Stimulated activated CD4-positive, alpha-beta T cell treated with anti-CD3 and anti-CD28 coated beads, Interleukin-12 subunit alpha, Interleukin-12 subunit beta, amount 100 ng/mL, for 24 hours (primary cell): ENCODE measurements around the gene SERPINB3.
"Not testable (repeated sequence)": the region's sequence is repeated elsewhere in the genome, so short reads cannot be mapped to it uniquely, and the experiment has no call there.

Experiments
- DNase-seq, 2 experiments: peaks; one replicate each; pipeline ENCODE4 v3.0.0-alpha.2; 2020; ENCODE audit warnings: low read depth in 2 of 2

Gene SERPINB3

DNA sequence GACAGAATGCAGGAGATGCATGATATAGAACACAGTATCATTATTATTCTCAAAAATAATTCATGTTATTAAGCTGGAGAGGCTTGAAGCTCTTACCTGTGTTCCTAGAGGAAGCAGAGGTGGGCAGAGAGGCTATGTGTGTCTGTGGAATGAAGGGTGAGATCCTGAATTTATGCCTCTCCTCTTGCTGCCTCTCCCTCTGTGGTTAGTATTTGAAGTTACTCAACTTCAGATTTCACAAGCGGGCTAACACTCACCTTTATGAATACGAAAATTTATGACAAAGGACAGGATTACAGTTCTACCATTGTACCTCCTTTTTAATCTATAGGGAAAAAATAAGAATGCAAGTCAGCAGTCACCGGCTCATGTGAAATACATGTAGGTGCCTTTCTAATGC, at the start of gene SERPINB3:
TSS of gene SERPINB3 (minus strand) at position 144 of the 400 bp plus-strand sequence. CDS start 677 bp downstream, outside the sequence.
- DNase-seq, result not testable (repeated sequence)

- no peak for DNase-seq
These were observed 47.0 kb upstream of the SERPINB3 start for GRCh38 chr18:63708650-63709049.

DNA sequence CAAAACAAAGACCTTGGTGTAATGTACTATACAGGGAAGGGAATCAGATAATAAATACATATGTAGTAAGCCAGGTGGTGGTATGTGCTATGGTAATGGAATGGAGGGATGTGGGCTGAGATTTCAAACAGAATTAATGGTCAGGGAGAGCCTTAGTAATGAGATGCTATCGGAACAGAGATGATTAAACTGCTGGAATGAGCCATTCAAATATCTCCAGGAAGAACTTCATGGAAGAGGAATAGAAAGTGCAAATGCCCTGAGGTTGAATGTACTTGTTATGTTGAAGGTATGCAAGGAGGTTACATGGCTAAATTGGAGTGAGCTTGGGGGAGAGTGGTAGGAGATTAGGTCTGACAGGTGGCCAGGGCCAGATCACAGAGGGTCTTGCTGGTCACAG, 46.1 kb upstream of the SERPINB3 start:
- no peak for DNase-seq

- no peak for DNase-seq
These were observed 43.7 kb upstream of the SERPINB3 start for GRCh38 chr18:63705401-63705800.

DNA sequence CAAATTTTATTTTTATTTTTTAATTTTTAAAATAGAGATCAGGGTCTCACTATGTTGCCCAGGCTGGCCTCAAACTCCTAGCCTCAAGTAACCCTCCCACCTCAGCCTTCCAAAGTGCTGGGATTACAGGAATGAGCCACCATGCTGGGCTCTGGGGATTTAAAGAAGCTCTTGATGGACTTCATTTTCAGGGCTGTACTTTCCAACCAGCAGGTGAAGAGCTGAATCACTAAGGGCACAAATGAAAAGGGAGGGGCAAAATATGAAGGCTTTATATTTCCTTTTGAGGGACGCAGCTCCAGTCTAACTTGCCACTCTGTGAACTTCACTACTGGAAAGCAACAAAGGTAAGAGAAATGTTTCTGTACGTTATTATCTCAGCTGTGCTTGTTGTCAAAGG, 41.0 kb upstream of the SERPINB3 start, which contains the start of gene SERPINB11:
TSS of gene SERPINB11 (plus strand) at position 301 of the 400 bp plus-strand sequence. CDS start 7,234 bp downstream, outside the sequence.
- no peak for DNase-seq

DNA sequence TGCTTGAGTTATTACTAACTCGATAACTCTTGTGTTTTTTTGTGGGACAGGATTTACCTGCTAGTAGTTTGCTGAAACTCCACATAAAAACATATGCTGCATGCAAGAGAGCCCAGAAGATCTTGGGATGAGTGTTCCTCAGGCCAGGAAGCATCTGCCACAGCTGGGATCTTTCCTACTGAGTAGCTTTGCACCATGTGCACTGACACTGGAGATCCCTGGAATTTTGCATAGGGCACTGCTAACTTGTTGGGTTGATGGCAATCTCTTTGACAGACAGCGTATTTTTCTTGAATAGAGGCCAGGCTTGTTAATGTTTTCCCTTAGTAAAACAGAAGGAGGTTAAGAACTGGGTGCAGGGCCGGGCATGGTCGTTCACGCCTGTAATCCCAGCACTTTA, 40.3 kb upstream of the SERPINB3 start:
- no peak for DNase-seq

DNA sequence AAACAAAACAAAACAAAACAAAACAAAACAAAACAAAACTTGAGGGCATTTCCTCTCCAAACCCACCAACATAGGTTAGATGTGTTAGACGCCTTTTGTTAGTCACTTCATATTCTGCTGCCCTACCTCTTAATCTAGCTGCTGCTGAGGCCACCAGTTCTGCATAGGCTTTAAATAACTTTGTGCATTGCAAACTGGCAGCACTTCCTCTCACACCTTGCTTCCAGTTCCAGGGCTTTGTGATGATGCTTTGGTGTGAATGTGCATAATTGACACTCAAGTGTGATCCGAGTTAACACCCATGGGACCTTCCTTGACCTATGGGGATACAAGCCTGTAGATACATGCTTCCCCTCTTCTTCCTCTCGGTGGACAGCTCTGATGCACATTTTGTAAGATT, 38.8 kb upstream of the SERPINB3 start:
- no peak for DNase-seq

GRCh38 chr18:63697097-63697660, 35.5 kb upstream of the SERPINB3 start:
- DNase-seq, result no peak

DNA sequence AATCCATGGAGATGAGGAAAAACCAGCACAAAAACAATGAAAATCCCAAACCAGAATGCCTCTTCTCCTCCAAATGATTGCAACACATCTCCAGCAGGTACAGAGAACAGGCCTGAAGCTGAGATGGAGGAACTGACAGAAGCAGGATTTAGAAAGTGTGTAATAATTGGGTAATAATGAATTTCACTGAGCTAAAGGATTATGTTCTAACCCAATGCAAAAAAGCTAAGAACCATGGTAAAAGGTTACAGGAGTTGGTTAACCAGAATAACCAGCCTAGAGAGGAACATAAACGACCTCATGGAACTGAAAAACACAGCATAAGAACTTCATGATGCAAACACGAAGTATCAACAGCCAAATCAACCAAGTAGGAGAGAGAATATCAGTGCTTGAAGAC, 27.4 kb upstream of the SERPINB3 start:
- DNase-seq, result no peak

GRCh38 chr18:63686871-63687270, 25.2 kb upstream of the SERPINB3 start:
- DNase-seq, result no peak

- no peak for DNase-seq
These were observed 23.0 kb upstream of the SERPINB3 start for GRCh38 chr18:63684718-63685117.

DNA sequence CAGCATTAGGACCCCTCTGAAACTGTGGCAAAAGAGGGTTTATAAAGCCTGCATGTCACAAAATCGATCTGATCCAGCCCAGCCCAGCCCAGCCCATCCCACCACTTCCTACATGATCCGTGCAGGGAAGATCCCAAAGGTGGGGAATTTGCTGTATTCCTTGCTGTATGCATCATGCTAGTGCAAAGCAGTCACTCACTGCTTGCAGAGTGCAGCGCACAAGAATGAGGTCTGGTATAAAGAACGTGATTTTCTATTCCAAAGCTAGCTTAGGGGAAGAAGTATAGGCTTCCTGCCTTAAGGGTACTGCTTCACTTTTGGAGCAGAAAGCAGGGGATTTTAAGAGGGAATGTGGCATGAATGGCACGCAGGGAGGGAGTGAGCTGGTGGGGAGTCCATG, 22.2 kb upstream of the SERPINB3 start:
- DNase-seq, result no peak

DNA sequence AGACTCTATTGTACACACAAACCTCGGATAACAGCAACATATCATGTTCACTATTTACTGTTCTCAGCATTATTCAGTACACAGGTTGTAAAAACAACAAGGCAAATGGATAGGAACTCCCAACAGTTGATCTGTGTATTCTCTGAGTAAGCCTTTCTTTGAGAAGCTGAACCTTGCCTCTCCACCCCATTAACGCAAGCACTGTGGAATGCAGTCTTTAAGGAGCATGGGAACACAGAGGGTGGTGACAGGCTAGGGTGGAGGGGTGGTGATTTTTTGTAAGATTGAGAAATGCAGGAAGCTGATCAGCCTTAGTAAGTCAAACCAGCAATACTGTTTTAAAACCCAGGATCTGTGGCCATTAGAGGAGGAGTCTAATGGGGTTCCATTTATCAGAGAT, 21.5 kb upstream of the SERPINB3 start:
- no peak for DNase-seq

- no peak for DNase-seq
These were observed 20.0 kb upstream of the SERPINB3 start for GRCh38 chr18:63681449-63682340.

- no peak for DNase-seq
These were observed 18.3 kb upstream of the SERPINB3 start for GRCh38 chr18:63679820-63680606.

- DNase-seq, result no peak
These were observed 16.0 kb upstream of the SERPINB3 start for GRCh38 chr18:63677500-63678225.

DNA sequence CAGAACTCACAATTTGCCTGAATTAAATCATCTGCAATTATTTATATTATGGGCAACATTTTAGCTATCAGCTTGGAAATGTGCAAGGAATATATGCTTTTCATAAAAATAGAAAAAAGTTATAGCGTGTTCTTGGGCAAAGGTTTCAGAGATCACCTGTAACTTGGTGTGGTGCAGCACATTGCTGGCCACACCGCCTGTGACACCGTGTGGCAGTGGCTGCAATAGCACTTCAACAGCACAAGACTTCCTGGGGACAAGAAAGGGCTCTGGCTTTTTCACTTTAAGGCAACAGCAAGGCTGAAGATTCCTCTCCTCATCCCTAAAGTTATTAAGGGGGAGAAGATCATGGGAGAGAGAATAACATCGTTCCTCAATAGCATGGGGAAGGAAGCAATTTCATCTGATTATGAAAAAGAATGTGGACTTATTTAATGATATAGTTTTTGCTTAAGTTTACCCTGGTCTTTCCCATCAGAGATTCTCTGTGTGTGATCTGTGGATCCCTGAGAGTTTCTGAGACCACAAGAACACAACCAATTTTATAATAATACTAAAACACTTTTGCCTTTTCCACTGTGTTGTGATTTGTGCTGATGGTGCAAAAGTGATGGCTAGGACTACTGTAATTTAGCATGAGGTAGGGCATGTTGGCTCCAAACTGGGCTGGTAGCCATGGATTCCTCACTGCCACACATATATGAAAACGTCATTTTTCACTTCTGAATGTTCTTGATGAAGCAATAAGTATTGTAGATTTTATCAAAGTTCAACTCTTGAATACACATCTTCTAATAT, 15.0 kb upstream of the SERPINB3 start:
- no peak for DNase-seq

DNA sequence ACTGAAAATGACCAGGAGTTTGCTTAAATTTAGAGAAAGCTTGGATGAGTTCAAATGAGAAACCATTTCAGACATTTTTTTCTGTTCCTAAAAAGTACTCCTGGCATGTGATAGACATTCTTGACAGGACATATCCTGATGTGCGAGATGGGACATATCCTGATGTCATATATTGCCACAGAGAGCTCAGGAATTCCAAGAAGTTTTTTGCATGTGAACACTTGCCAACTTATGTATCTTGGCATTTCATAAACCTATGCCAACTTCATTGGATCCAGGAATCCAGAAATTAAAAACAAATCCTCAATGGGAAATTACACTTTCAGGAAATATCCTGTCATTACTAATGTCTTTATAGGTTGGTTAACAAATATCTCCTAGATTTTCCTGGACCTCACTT, 2.9 kb upstream of the SERPINB3 start:
- no peak for DNase-seq

DNA sequence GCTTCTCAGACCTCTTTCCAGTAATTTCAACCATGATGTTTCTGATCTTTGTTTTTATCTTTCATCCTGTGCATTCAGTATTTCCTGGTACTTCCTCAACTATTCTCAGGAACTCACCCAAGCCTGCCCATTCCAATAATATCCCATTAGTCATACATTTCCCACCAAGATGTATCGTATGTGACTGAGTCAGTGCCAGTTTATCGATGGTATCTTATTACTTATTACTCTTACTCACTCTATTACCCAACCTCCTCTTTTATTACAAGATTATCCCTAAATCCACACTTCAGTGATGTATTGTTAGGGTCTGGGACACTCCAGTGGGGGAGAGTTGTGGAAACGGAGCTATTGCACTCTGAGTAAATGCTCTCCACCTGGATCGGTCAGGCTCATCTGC, 2.8 kb downstream of the SERPINB3 start:
- DNase-seq, result not testable (repeated sequence)

DNA sequence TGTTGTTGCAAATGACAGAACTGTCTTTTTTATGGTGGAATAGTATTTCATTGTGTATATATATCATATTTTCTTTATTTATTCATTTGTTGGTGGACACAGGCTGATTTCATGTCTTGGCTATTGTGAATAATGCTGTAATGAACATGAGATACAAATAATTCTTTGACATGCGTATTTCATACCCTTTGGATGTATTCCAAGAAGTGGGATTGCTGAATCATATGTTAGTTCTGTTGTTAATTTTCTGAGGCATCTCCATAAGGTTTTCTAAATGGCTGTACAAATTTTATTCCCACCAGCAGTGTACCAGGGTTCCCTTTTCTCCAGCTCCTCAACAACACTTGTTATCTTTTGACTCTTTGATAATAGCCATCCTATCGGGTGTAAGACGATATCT, 11.4 kb downstream of the SERPINB3 start:
- not testable (repeated sequence) for DNase-seq

- no peak for DNase-seq
These were observed 13.5 kb downstream of the SERPINB3 start for GRCh38 chr18:63648241-63648640.
